Natural killer cell treated with Interleukin-12 subunit alpha and Interleukin-12 subunit beta and Interleukin-15 and Interleukin-18, amount 100 ng/mL, for 72 hours (primary cell): Measurements from ENCODE around the gene RELL1. TPM values are rescaled to one million over a fixed set of nuclear protein-coding genes. Genes with fewer than 3 reads are reported as not detected.
A peak's percentile ranks its signal among the peaks of the same experiment; 100 is the strongest.

Experiments used
- ATAC-seq, 2 donors: fragments of 150-1000 bp; cut with Tn5 transposase in 1 of 2; sonication (Bioruptor Pico), chemical (Tn5 transposase) in 1 of 2; 2 replicates each; pipeline ENCODE4 v1.10.0; 2021
- DNase-seq: peaks from one replicate; pipeline ENCODE4 v3.0.0; 2022; ENCODE audit warnings: low spot score
- H3K27ac Mint-ChIP-seq, 2 donors: 1 replicate in 1 of 2; 2 replicates in 1 of 2; pipeline ENCODE4 v1.8.0; 2022; ENCODE audit warnings: mixed read lengths in 2 of 2, mild to moderate bottlenecking in 1 of 2, moderate library complexity in 1 of 2
- H3K27me3 Mint-ChIP-seq, 2 donors: 1 replicate in 1 of 2; 2 replicates in 1 of 2; pipeline ENCODE4 v1.8.0; 2022; ENCODE audit warnings: mixed read lengths in 2 of 2
- H3K36me3 Mint-ChIP-seq: one replicate; pipeline ENCODE4 v1.8.0; 2022; ENCODE audit warnings: mixed read lengths
- H3K4me1 Mint-ChIP-seq, 2 donors: 1 replicate in 1 of 2; 2 replicates in 1 of 2; pipeline ENCODE4 v1.8.0; 2022; ENCODE audit warnings: low read depth in 2 of 2, mixed read lengths in 2 of 2, mild to moderate bottlenecking in 1 of 2
- H3K4me3 Mint-ChIP-seq: one replicate; pipeline ENCODE4 v1.8.0; 2022; ENCODE audit warnings: mixed read lengths
- H3K9me3 Mint-ChIP-seq: 2 replicates; pipeline ENCODE4 v1.8.0; 2022; ENCODE audit warnings: mixed read lengths
- total RNA-seq, 2 donors: library from RNA; stranded (reverse); gene quantifications; one replicate each; pipeline ENCODE4 v1.2.3, GENCODE V29; 2022

The RELL1 gene
- total RNA-seq, 2 donors from 2014 or later = 11.5 to 23.7 TPM

DNA sequence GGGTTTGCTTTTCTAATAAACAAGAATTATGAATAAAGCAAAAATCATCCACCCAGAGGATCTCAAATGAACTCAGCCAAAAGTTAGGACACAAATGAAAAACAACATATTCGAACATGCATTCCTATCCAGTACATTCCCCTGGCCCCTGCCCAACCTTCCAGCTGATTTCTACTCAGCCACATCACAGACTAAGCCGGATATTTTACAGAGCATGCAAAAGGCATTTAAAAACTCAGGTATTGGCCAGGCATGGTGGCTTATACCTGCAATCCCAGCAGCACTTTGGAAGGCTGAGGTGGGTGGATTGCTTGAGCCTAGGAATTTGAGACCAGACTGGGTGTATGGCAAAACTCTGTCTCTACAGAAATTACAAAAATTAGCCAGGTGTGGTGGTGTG is 54.6 kb downstream of the RELL1 start:
- DNase-seq (no peak), ATAC-seq (no peak)
- Mint-ChIP-seq H3K36me3 (peaks cover 14% of the 10 kb centered on the region), H3K4me1 (peaks cover 0 to 8% of the 10 kb centered on the region in 2 donors), H3K27ac (no peak overlapping the region), H3K4me3 (no peak overlapping the region), H3K9me3 (no peaks in the 10 kb centered on the region), H3K27me3 (no peaks in the 10 kb centered on the region)

DNA sequence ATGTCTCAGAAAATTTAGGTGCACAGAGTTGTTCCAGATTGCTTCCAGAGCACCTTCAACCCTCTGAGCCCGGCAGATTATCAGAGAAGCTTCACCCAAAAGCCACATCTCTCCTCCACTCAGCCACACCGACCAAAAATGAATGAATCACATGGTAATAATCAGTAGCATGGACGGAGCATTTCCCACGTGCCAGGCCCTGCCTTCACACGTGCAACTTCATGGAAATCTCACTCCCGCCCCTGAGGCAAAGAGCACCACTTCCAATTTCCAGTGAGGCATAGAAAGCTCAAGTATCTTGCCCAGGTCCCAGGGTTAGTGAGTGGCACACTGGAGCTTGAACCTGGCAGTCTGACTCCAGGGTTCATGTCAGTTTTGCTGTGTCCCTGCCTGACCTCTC is 56.5 kb downstream of the RELL1 start:
- ATAC-seq (no peak), DNase-seq (no peak)
- peaks cover 0 to 8% of the 10 kb centered on the region in 2 donors for H3K4me1 Mint-ChIP-seq
- H3K9me3 Mint-ChIP-seq = no peaks in the 10 kb centered on the region
- H3K4me3 Mint-ChIP-seq = no peak overlapping the region
- no peaks in the 10 kb centered on the region for H3K27me3 Mint-ChIP-seq
- H3K27ac Mint-ChIP-seq = no peak overlapping the region
- H3K36me3 Mint-ChIP-seq = peaks cover 14% of the 10 kb centered on the region

- H3K27ac Mint-ChIP-seq = no peak overlapping the region
- no peaks in the 10 kb centered on the region for H3K27me3 Mint-ChIP-seq
- peak in 1 of 2 donors; percentile 46 for ATAC-seq
- H3K36me3 Mint-ChIP-seq = peaks cover 14% of the 10 kb centered on the region
- H3K9me3 Mint-ChIP-seq = no peaks in the 10 kb centered on the region
- no peak for DNase-seq
- H3K4me1 Mint-ChIP-seq = peaks cover 0 to 8% of the 10 kb centered on the region in 2 donors
- no peak overlapping the region for H3K4me3 Mint-ChIP-seq
Observed at GRCh38 chr4:37628977-37629609, 57.1 kb downstream of the RELL1 start.

DNA sequence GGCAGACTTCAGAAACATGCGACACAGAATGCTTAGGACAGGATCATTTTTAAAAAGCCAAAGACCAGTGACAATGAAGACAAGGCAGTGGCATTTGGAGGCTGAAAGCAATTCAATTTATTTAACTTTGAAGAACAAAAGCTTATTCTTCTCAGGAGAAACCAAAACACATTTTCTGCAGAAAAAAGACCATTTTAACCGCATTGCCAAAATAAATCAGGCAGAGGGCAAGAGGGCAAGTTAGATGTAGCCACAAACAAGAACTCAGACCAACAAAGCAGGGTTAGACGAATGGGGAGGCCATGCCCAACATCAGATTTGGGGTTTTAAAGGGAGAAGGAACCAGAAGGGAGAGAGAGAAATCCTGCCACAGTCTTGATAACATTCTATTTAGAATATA is 58.9 kb downstream of the RELL1 start:
- ATAC-seq (no peak), DNase-seq (no peak)
- H3K27ac Mint-ChIP-seq = no peak overlapping the region
- H3K36me3 Mint-ChIP-seq = peaks cover 10% of the 10 kb centered on the region
- H3K4me1 Mint-ChIP-seq = peaks cover 0 to 8% of the 10 kb centered on the region in 2 donors
- no peaks in the 10 kb centered on the region for H3K27me3 Mint-ChIP-seq
- H3K4me3 Mint-ChIP-seq = no peak overlapping the region
- H3K9me3 Mint-ChIP-seq = no peaks in the 10 kb centered on the region

GRCh38 chr4:37625499-37625898 is 60.7 kb downstream of the RELL1 start:
- H3K9me3 Mint-ChIP-seq = no peaks in the 10 kb centered on the region
- DNase-seq (no peak), ATAC-seq (no peak)
- H3K36me3 Mint-ChIP-seq = peaks cover 4% of the 10 kb centered on the region
- H3K4me1 Mint-ChIP-seq = peaks cover 0 to 8% of the 10 kb centered on the region in 2 donors
- H3K27ac Mint-ChIP-seq = no peak overlapping the region
- H3K4me3 Mint-ChIP-seq = no peak overlapping the region
- no peaks in the 10 kb centered on the region for H3K27me3 Mint-ChIP-seq

- H3K36me3 Mint-ChIP-seq = no peaks in the 10 kb centered on the region
- no peak overlapping the region for H3K4me3 Mint-ChIP-seq
- ATAC-seq = no peak
- no peaks in the 10 kb centered on the region for H3K4me1 Mint-ChIP-seq
- H3K9me3 Mint-ChIP-seq = no peaks in the 10 kb centered on the region
- H3K27me3 Mint-ChIP-seq = no peaks in the 10 kb centered on the region
- no peak for DNase-seq
- no peak overlapping the region for H3K27ac Mint-ChIP-seq
Observed at GRCh38 chr4:37623940-37624339, 62.2 kb downstream of the RELL1 start.

- Mint-ChIP-seq H3K27me3 (no peaks in the 10 kb centered on the region), H3K4me3 (no peak overlapping the region), H3K27ac (no peak overlapping the region), H3K4me1 (no peaks in the 10 kb centered on the region), H3K9me3 (no peaks in the 10 kb centered on the region), H3K36me3 (no peaks in the 10 kb centered on the region)
- no peak for DNase-seq
- ATAC-seq = no peak
Observed at GRCh38 chr4:37623125-37623524, 63.1 kb downstream of the RELL1 start.

- ATAC-seq (no peak), DNase-seq (no peak)
- no peaks in the 10 kb centered on the region for H3K4me1 Mint-ChIP-seq
- no peak overlapping the region for H3K4me3 Mint-ChIP-seq
- H3K27ac Mint-ChIP-seq = peak overlapping the region in 1 of 2 donors; percentile 64
- H3K9me3 Mint-ChIP-seq = no peaks in the 10 kb centered on the region
- no peaks in the 10 kb centered on the region for H3K36me3 Mint-ChIP-seq
- H3K27me3 Mint-ChIP-seq = no peaks in the 10 kb centered on the region
Observed at GRCh38 chr4:37620176-37620575, 66.0 kb downstream of the RELL1 start.

DNA sequence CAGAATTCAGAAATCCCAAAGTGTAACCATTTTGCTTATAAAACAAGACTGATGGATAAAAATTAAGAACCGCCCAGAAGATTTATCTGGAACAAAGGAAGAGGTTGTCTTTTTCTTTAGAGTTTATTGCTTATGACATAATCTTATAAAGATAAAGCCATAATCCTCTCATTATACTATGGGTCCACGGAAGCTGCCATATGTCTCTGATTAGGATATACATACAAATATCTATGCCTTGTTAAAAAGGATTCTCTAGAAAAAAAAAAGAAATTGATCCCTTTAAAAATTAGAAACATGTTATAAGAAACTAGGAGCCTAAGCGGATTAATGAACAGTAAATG is 70.5 kb downstream of the RELL1 start:
- no peaks in the 10 kb centered on the region for H3K27me3 Mint-ChIP-seq
- no peaks in the 10 kb centered on the region for H3K36me3 Mint-ChIP-seq
- ATAC-seq (no peak), DNase-seq (no peak)
- no peak overlapping the region for H3K4me3 Mint-ChIP-seq
- peak overlapping the region in 1 of 2 donors; percentile 37 for H3K27ac Mint-ChIP-seq
- no peaks in the 10 kb centered on the region for H3K4me1 Mint-ChIP-seq
- no peaks in the 10 kb centered on the region for H3K9me3 Mint-ChIP-seq

GRCh38 chr4:37615059-37615719 is 71.0 kb downstream of the RELL1 start:
- Mint-ChIP-seq H3K27ac (peak overlapping the region in 1 of 2 donors; percentile 37), H3K27me3 (no peaks in the 10 kb centered on the region), H3K4me3 (no peak overlapping the region), H3K4me1 (no peaks in the 10 kb centered on the region), H3K36me3 (no peaks in the 10 kb centered on the region), H3K9me3 (no peaks in the 10 kb centered on the region)
- DNase-seq = no peak
- no peak for ATAC-seq

- Mint-ChIP-seq H3K9me3 (no peaks in the 10 kb centered on the region), H3K4me3 (no peak overlapping the region), H3K4me1 (no peaks in the 10 kb centered on the region), H3K27me3 (no peaks in the 10 kb centered on the region), H3K36me3 (no peaks in the 10 kb centered on the region), H3K27ac (no peak overlapping the region)
- DNase-seq = no peak
- ATAC-seq = no peak
Observed at GRCh38 chr4:37612811-37613210, 73.4 kb downstream of the RELL1 start.

- Mint-ChIP-seq H3K27me3 (no peaks in the 10 kb centered on the region), H3K36me3 (no peaks in the 10 kb centered on the region), H3K4me1 (no peaks in the 10 kb centered on the region), H3K4me3 (no peak overlapping the region), H3K9me3 (no peaks in the 10 kb centered on the region), H3K27ac (no peak overlapping the region)
- ATAC-seq = no peak
- DNase-seq = no peak
Observed at GRCh38 chr4:37609626-37610025, 76.5 kb downstream of the RELL1 start.

DNA sequence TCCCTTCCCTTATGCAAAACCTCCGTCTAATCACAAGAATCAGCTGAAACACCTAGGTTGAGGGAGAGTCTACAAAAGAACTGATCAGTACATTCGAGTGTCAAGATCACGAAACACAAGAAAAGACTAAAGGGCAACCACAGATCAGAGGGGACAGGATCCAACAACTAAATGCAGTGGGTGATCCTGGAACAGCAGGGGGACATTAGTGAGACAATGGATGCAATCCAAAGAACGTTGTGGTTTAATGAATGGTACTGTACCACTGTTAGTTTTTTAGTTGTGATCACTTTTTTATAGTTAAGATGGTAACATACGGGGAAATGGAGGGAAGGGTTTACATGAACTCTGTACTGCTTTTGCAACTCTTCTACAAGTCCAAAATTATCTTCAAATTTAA is 79.2 kb downstream of the RELL1 start:
- Mint-ChIP-seq H3K27me3 (no peaks in the 10 kb centered on the region), H3K27ac (no peak overlapping the region), H3K4me1 (peaks cover 3 to 6% of the 10 kb centered on the region in 2 donors), H3K4me3 (no peak overlapping the region), H3K9me3 (no peaks in the 10 kb centered on the region), H3K36me3 (no peaks in the 10 kb centered on the region)
- ATAC-seq = no peak
- DNase-seq = no peak

DNA sequence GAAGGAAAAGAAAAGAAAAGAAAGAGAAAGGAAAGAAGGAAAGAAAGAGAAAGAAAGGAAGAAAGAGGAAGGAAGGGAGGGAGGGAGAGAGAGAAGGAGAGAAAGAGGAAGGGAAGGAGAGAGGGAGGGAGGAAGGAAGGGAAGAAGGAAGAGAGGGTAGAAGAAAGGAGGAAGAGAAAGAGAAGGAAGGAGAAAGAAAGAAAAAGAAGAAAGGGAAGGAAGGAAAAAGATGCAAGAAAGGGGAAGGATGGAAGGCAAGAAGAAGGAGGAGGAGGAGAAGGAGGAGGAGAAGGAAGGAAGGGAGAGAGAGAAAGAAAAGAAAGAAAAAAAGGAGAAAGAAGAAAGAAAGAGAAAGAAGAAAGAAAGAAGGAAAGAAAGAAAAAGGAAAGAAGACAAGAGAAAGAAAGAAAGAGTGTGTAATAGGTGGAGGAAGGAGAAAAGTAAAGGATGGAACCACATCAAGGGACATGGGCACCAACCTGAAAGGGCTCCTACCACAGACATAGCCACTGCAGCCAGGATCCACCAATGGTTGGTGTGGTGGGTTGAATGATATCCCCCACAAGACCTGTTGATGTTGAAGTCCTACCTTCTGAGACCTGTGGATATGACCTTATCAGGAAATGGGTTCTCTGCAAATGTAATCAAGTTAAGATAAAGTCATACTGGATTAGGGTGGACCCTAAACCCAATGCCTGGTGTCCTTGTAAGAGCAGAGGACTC is 80.2 kb downstream of the RELL1 start:
- Mint-ChIP-seq H3K36me3 (no peaks in the 10 kb centered on the region), H3K27ac (no peak overlapping the region), H3K4me3 (no peak overlapping the region), H3K9me3 (no peaks in the 10 kb centered on the region), H3K27me3 (no peaks in the 10 kb centered on the region), H3K4me1 (peaks cover 3 to 6% of the 10 kb centered on the region in 2 donors)
- ATAC-seq (peak in 1 of 2 donors; percentile 37), DNase-seq (no peak)
